T-helper 2 cell treated with Interferon-gamma antibody and Interleukin-4, amounts not matched to agents 5 μg/mL and 100 μg/mL, for 36 hours (primary cell): ENCODE measurements around the gene LYSMD4.
A peak's percentile ranks its signal among the peaks of the same experiment; 100 is the strongest.

Experiments used
- DNase-seq: peaks from one replicate; pipeline ENCODE4 v3.0.0; 2021; ENCODE audit warnings: low spot score
- H3K27ac Mint-ChIP-seq: one replicate; pipeline ENCODE4 v1.8.0; 2021; ENCODE audit warnings: mild to moderate bottlenecking, mixed read lengths
- H3K27me3 Mint-ChIP-seq: one replicate; pipeline ENCODE4 v1.8.0; 2021; ENCODE audit warnings: low read depth, mixed read lengths
- H3K36me3 Mint-ChIP-seq: one replicate; pipeline ENCODE4 v1.8.0; 2021; ENCODE audit warnings: low read depth, mixed read lengths
- H3K4me1 Mint-ChIP-seq: one replicate; pipeline ENCODE4 v1.8.0; 2021; ENCODE audit warnings: low read depth, mixed read lengths
- H3K4me3 Mint-ChIP-seq: one replicate; pipeline ENCODE4 v1.8.0; 2022; ENCODE audit warnings: mild to moderate bottlenecking, moderate library complexity, mixed read lengths
- H3K9me3 Mint-ChIP-seq: one replicate; pipeline ENCODE4 v1.8.0; 2021; ENCODE audit warnings: mixed read lengths

LYSMD4 gene

DNA sequence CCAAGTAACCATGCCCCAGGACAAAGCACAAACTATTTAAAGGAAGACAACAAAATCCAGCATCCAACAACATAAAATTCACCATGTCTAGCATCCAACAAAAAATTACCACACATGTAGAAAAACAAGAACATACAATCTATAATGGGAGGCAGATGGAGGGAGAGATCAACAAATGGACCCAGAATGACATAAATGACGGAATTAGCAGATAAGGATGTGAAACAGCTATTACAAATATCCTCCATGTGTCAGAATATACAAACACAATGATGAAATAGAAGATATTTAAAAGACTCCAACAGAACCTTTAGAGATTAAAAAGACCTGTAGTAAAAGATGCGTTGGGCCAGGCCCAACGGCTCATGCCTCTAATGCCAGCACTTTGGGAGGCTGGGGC, 10.8 kb downstream of the LYSMD4 start:
- no peaks in the 10 kb centered on the region for H3K27me3 Mint-ChIP-seq
- H3K4me1 Mint-ChIP-seq: peaks cover 25% of the 10 kb centered on the region
- no peak overlapping the region for H3K27ac Mint-ChIP-seq
- no peak for DNase-seq
- no peak overlapping the region for H3K4me3 Mint-ChIP-seq
- H3K36me3 Mint-ChIP-seq: peaks cover 4% of the 10 kb centered on the region
- no peaks in the 10 kb centered on the region for H3K9me3 Mint-ChIP-seq

DNA sequence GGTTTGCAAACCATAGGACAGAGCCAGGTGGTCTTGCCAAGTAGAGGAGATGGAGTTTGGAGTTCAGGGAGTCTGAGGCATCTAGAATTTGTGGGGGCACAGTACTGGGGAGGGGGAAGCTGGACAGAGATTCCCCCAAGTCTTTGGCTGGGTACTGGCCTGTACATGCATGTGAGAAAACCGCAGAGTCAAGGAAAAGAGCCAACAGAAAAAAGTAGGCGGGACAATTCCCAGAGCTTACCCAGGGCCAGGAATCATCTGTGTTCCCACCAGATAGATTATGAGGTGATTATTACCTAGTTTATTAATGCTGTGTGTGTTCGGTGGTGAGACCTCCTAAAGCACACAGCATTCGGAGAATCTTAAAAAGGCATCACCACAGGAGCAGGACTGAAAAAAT, 11.3 kb downstream of the LYSMD4 start:
- DNase-seq: no peak
- Mint-ChIP-seq H3K9me3 (no peaks in the 10 kb centered on the region), H3K4me1 (peaks cover 25% of the 10 kb centered on the region), H3K27me3 (no peaks in the 10 kb centered on the region), H3K4me3 (no peak overlapping the region), H3K27ac (no peak overlapping the region), H3K36me3 (peaks cover 4% of the 10 kb centered on the region)

DNA sequence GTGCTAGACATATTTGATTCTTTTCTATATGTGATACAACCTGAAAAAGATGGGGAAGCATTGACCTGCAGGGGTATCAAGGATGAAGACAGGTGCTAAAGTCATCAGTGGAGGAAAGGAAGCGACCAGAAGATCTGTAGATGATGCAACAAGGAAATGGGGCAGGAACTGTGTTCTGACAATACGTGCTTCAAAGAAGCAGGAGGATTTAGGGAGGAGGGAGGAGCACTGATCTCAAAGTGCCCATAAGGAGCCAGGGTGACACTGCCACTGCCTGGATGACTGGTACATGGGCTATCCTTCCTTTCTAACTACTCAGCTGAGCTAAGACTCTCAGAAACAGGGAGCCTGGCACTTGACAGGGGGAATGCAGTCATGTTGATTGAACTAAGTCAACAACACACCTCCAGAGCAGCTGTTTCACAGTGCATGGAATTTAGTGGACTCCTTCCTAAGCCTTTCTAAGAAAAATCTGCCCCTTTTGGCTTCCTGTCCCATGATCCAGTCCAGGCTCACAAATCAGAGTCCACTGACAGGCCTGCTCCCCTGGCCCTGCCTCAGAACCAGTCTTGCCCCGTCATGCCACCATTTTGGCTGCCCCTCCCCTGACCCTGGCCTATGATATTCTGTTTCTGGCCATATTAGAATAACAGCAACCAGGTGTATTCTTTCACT, 12.0 kb downstream of the LYSMD4 start:
- no peaks in the 10 kb centered on the region for H3K9me3 Mint-ChIP-seq
- peaks cover 4% of the 10 kb centered on the region for H3K36me3 Mint-ChIP-seq
- DNase-seq: no peak
- no peaks in the 10 kb centered on the region for H3K27me3 Mint-ChIP-seq
- H3K4me1 Mint-ChIP-seq: peaks cover 25% of the 10 kb centered on the region
- peak overlapping the region; percentile 79 for H3K27ac Mint-ChIP-seq
- H3K4me3 Mint-ChIP-seq: peak overlapping the region; percentile 51

DNA sequence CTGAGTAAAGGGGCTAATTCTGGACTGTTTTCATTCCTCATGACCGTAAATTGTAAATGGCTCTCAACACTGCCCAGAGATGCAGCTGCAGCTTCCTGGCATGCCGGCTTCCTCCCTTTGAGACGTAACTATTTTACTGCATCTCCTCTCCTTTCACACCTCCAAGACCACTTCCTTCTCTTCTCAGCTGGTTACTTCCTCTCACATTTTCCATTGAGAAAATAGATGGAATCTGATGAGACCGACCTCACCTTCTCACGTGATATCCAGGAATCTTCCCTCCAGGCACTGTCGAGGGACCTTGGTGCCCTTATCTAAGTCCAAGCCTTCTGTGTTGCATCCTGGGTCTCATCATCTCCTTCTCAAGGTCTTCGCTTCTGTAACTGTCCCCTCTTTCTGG, 12.7 kb downstream of the LYSMD4 start:
- Mint-ChIP-seq H3K9me3 (no peaks in the 10 kb centered on the region), H3K27ac (peak overlapping the region; percentile 79), H3K4me1 (peaks cover 25% of the 10 kb centered on the region), H3K27me3 (no peaks in the 10 kb centered on the region), H3K36me3 (peaks cover 4% of the 10 kb centered on the region), H3K4me3 (peak overlapping the region; percentile 51)
- DNase-seq: no peak

DNA sequence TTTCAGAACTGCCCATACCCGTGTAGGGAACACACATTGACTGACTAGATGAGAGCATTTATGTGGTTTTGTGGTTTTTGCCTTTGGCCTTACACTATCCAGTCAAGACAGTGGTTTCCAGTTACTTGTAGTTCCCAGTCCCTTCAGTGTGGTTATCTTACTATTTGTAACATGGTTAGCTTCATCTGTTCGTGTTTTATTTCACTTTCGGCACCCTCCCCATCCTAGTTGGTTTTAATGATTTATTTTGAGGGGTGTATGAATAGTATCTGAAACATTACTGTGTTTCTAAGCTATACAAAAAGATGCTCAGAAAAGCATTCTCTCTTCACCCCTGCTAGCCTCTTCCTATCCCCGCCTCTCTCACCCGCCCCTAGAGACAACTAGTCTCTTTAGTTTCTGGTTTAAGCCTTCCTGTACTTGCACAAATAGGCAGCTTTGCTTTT, 14.1 kb downstream of the LYSMD4 start:
- no peaks in the 10 kb centered on the region for H3K9me3 Mint-ChIP-seq
- no peak overlapping the region for H3K27ac Mint-ChIP-seq
- peaks cover 25% of the 10 kb centered on the region for H3K4me1 Mint-ChIP-seq
- DNase-seq: no peak
- H3K27me3 Mint-ChIP-seq: no peaks in the 10 kb centered on the region
- peaks cover 5% of the 10 kb centered on the region for H3K36me3 Mint-ChIP-seq
- H3K4me3 Mint-ChIP-seq: peak overlapping the region; percentile 8

DNA sequence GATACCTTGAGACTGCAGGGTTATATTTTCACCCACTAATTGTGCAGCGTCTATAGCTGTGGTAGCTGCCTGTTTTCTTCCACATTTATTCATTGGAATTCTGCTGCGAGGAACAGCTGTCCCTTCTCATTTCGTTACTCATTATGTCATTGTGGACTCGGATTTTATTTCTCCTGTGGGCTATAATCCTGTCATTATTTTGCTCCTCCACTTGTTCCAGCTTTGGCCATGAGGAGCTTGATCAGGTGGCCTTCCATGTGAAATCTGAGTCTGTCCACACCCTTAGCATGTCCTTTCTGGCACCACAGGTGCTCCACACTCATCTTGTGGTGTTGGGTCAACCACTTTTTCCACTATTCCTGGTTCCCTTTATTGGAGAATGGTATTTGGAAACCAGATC, 14.8 kb downstream of the LYSMD4 start:
- no peak overlapping the region for H3K4me3 Mint-ChIP-seq
- DNase-seq: no peak
- H3K4me1 Mint-ChIP-seq: peaks cover 25% of the 10 kb centered on the region
- no peak overlapping the region for H3K27ac Mint-ChIP-seq
- no peaks in the 10 kb centered on the region for H3K9me3 Mint-ChIP-seq
- peaks cover 5% of the 10 kb centered on the region for H3K36me3 Mint-ChIP-seq
- H3K27me3 Mint-ChIP-seq: no peaks in the 10 kb centered on the region

DNA sequence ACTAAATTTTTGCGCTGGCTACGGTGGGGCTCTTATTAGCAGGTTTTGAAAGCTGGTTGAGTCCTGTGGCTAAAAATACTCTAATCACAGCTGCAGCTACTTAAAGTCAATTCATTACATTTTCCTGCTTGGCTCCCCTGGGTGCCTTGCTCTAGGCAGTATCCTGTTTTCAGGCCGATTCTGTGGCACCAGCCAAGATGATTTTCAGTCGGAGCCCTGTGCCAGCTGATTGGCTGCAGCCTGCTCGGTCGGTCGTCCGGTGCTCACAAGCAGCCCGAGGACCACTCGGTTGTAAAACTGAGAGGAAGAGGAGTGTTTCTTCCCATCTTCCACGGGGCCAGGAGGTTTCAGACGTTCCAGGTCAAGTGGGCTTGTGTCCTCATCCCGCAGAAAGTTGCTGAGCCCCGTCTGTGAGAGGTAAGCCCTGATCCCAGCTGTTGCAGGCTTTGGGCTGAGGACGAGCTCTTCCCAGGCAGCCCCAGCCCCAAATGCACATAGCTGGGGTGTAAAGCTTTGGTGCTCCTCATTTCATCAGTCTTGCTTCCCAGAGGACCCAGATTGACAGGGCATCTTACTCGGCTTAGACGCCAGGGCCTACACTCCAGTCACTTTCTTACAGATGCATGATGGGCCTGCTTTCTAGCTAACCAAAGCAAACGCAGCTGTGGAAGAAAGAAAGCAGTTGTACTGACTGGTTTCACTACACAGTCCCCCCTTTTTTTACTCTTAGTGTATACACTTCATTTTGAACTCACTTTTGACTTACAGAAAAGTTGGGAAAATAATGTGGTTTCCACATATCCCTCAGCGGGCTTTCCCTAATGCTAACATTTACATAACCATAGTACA, 15.9 kb downstream of the LYSMD4 start:
- H3K27ac Mint-ChIP-seq: no peak overlapping the region
- H3K27me3 Mint-ChIP-seq: no peaks in the 10 kb centered on the region
- peaks cover 25% of the 10 kb centered on the region for H3K4me1 Mint-ChIP-seq
- DNase-seq: no peak
- H3K36me3 Mint-ChIP-seq: peaks cover 13% of the 10 kb centered on the region
- no peaks in the 10 kb centered on the region for H3K9me3 Mint-ChIP-seq
- H3K4me3 Mint-ChIP-seq: no peak overlapping the region

DNA sequence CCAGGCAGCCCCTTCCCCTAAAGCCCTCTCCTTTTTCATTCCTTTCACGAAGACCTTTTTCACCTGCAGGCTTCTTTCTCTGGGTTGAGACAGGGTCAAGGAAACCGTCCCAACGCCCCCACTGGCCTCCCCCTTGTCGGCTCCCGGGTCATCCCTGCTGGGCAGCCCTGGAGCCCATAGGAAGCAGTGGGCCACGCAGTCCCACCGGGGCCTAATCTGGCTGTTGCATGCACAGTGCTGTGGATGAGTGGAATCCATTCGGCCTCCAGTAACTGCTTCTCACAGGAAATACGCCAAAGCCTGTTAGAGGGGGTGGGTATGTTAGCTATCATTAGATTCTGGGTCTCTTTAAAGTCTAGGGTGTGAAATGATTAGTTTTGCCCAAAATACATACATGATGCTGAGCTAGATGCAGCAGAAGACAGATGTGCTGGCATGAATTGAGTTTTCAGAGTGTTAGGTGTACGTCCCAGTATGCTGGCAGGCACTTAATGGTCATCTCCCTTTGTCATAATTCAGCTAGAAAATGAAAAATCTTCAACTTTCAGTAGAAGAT, 16.6 kb downstream of the LYSMD4 start:
- H3K27ac Mint-ChIP-seq: no peak overlapping the region
- peaks cover 25% of the 10 kb centered on the region for H3K4me1 Mint-ChIP-seq
- no peaks in the 10 kb centered on the region for H3K9me3 Mint-ChIP-seq
- H3K4me3 Mint-ChIP-seq: no peak overlapping the region
- H3K27me3 Mint-ChIP-seq: no peaks in the 10 kb centered on the region
- H3K36me3 Mint-ChIP-seq: peaks cover 15% of the 10 kb centered on the region
- DNase-seq: no peak

DNA sequence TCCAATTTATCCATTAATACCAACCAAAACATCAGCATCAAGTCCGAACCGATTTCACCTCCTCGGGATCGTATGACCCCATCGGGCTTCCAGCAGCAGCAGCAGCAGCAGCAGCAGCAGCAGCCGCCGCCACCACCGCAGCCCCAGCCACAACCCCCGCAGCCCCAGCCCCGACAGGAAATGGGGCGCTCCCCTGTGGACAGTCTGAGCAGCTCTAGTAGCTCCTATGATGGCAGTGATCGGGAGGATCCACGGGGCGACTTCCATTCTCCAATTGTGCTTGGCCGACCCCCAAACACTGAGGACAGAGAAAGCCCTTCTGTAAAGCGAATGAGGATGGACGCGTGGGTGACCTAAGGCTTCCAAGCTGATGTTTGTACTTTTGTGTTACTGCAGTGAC, 20.8 kb downstream of the LYSMD4 start:
- H3K27me3 Mint-ChIP-seq: no peaks in the 10 kb centered on the region
- no peak overlapping the region for H3K27ac Mint-ChIP-seq
- peaks cover 28% of the 10 kb centered on the region for H3K36me3 Mint-ChIP-seq
- no peak for DNase-seq
- no peaks in the 10 kb centered on the region for H3K9me3 Mint-ChIP-seq
- no peak overlapping the region for H3K4me3 Mint-ChIP-seq
- H3K4me1 Mint-ChIP-seq: peaks cover 12% of the 10 kb centered on the region

DNA sequence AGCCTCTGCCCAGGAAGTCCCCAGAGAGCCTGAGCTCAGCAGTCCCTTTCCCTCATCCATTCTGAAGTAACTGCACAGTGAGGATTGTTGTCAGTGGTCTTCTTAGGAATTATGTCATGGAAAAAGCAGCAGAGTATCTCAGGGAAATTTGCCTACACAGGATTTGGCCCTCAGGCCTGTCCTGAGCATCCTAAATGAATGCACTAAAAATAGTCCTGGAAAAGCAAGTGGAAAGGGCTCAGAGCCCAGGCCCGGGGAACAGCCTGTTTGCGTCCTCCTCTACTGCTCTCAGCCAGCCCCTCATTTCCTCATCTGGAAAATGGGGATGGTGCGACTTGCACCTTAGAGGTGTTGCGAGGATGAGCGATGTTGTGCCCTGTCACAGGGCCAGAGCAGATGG, 21.6 kb downstream of the LYSMD4 start:
- Mint-ChIP-seq H3K27ac (no peak overlapping the region), H3K36me3 (peaks cover 28% of the 10 kb centered on the region), H3K4me1 (peaks cover 18% of the 10 kb centered on the region), H3K4me3 (no peak overlapping the region), H3K9me3 (no peaks in the 10 kb centered on the region), H3K27me3 (no peaks in the 10 kb centered on the region)
- DNase-seq: no peak

DNA sequence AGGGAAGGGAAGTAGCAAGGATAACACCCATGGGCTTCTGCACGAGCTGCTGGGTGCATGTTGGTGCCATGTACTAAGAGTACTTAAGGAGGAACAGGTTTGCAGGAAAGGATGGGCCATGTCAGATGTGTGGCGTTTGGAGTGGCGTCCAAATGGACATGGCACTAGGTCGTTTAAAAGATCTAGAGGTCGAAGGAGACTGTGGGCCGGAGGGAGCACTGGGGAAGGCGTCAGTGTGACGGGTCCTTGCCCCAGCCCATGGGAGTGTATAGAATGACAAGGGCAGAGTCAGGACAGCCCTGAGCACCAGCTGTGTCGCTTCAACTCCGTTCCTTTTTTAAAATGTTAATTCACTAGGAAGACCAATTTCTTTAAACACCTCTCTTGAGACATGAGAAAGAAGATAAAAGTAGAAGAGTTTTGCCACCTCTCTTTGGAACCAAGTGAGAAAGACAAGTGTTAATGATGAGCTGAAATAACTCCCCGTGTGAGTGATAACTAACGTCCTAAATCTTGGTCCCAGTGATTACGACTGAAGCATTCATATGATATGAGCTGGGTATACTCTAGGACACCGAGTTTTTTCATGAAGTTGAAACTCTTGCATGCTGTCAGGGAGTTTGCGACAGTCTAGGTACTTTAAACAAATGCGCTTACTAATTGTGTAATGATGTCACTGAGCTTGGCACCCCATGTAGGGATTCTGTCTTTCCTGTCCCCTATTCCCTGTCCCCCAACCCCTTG, 23.8 kb downstream of the LYSMD4 start:
- no peak overlapping the region for H3K4me3 Mint-ChIP-seq
- no peaks in the 10 kb centered on the region for H3K27me3 Mint-ChIP-seq
- no peak overlapping the region for H3K27ac Mint-ChIP-seq
- H3K9me3 Mint-ChIP-seq: no peaks in the 10 kb centered on the region
- H3K36me3 Mint-ChIP-seq: peaks cover 26% of the 10 kb centered on the region
- H3K4me1 Mint-ChIP-seq: peaks cover 25% of the 10 kb centered on the region
- DNase-seq: no peak

DNA sequence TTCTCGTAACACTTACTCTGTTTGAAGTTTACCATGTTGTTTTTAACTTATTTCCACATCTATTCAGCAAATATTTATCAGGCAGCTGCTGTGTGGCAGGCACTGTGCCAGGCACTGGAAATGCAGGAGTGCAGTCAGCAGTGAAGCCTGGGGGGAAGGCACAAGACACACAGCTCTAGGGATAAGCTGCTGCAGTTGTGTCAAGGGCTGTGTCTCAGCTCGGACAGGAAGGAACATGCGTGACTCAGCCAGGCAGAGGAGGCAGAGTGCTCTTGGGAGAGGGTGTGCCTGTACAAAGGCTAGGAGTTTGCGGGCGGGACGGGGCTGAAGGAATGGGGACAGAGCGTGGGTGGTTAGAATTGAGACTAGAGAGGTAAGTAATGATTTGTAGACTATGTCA, 24.7 kb downstream of the LYSMD4 start:
- peaks cover 33% of the 10 kb centered on the region for H3K4me1 Mint-ChIP-seq
- peaks cover 26% of the 10 kb centered on the region for H3K36me3 Mint-ChIP-seq
- no peaks in the 10 kb centered on the region for H3K27me3 Mint-ChIP-seq
- DNase-seq: no peak
- H3K4me3 Mint-ChIP-seq: no peak overlapping the region
- no peaks in the 10 kb centered on the region for H3K9me3 Mint-ChIP-seq
- H3K27ac Mint-ChIP-seq: peak overlapping the region; percentile 27

DNA sequence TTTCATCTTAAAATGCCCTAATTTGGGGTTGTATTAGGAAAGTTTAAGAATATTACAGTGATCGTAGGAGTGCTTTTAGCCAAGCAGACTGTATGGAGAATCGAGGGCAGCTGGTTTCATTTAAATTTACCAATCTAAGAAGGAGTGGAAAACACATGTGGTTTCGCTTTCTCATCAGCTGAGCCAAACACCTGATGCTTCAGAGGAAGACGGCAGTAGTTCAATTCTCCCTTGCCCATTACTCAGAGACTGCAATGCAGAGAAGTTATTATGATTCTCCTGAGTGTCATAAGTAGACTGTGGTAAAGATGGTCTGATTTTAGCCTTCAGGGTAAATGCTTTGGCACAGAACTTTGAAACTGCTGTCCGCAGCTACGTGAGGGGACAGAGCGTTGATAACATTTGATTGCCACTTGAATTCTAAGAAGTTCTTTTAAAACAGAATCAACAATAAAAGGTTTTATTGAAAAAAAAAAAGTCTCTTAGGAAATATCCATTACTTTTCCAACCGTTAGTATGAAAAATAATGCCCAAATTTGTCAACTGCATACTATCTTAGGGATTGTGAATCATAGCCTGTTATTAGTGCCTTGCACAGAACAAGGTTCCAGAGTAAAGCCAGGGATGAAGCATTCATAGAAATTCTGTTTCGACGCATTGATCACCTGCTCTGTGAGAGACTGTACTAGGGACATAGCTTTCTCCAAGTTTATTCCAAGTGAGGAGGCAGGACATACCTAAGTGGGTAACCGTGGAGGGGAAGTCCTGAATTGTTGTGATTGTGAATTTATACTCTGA, 25.6 kb downstream of the LYSMD4 start:
- Mint-ChIP-seq H3K27ac (peak overlapping the region; percentile 71), H3K9me3 (no peaks in the 10 kb centered on the region), H3K4me1 (peaks cover 36% of the 10 kb centered on the region), H3K27me3 (no peaks in the 10 kb centered on the region), H3K36me3 (peaks cover 21% of the 10 kb centered on the region), H3K4me3 (peak overlapping the region; percentile 81)
- DNase-seq: peak; percentile 49
